HUES64 (cell line): Measurements from ENCODE around the gene TBP.

Experiments
- H3K27ac ChIP-seq: 2 replicates; pipeline ENCODE4 v1.7.0; 2013; ENCODE audit warnings: low read depth, low read length, inconsistent platforms
- H3K27me3 ChIP-seq: 2 replicates; pipeline ENCODE4 v1.6.1; 2013; ENCODE audit warnings: mild to moderate bottlenecking, low read length; ENCODE audit not compliant: insufficient read depth
- H3K36me3 ChIP-seq: 2 replicates; pipeline ENCODE4 v1.6.1; 2013; ENCODE audit warnings: mild to moderate bottlenecking, low read length; ENCODE audit not compliant: insufficient read depth
- H3K4me1 ChIP-seq: 2 replicates; pipeline ENCODE4 v1.6.1; 2013; ENCODE audit warnings: mild to moderate bottlenecking, low read length, moderate library complexity; ENCODE audit not compliant: insufficient read depth
- H3K4me3 ChIP-seq: 2 replicates; pipeline ENCODE4 v1.5.1; 2013; ENCODE audit warnings: mild to moderate bottlenecking, low read length, moderate library complexity
- H3K9ac ChIP-seq: 2 replicates; pipeline ENCODE4 v1.6.1; 2013; ENCODE audit warnings: mild to moderate bottlenecking, low read depth, low read length
- H3K9me3 ChIP-seq: 2 replicates; pipeline ENCODE4 v1.6.1; 2013; ENCODE audit warnings: low read depth, low read length; ENCODE audit not compliant: insufficient read depth
- whole genome bisulfite sequencing: fragments of 150-250, 120-280 bp; methylation state at CpG from one replicate; pipeline ENCODE4 v1.1.7; 2013; ENCODE audit warnings: missing lambda C conversion rate; 5-methylcytosine and 5-hydroxymethylcytosine counted together

The TBP gene

GRCh38 chr6:170536671-170537070, 17.5 kb upstream of the TBP start:
- no peaks in the 10 kb centered on the region for H3K9me3 ChIP-seq
- no peaks in the 10 kb centered on the region for H3K27me3 ChIP-seq
- H3K36me3 ChIP-seq = peaks cover 94% of the 10 kb centered on the region
- no peak overlapping the region for H3K27ac ChIP-seq
- 98% methylated on average over 5 of the region's 5 CpGs for WGBS
- no peak overlapping the region for H3K4me3 ChIP-seq
- H3K9ac ChIP-seq = no peak overlapping the region
- no peaks in the 10 kb centered on the region for H3K4me1 ChIP-seq

GRCh38 chr6:170537329-170537728, 16.8 kb upstream of the TBP start:
- WGBS = 93% methylated on average over 4 of the region's 4 CpGs
- no peak overlapping the region for H3K4me3 ChIP-seq

DNA sequence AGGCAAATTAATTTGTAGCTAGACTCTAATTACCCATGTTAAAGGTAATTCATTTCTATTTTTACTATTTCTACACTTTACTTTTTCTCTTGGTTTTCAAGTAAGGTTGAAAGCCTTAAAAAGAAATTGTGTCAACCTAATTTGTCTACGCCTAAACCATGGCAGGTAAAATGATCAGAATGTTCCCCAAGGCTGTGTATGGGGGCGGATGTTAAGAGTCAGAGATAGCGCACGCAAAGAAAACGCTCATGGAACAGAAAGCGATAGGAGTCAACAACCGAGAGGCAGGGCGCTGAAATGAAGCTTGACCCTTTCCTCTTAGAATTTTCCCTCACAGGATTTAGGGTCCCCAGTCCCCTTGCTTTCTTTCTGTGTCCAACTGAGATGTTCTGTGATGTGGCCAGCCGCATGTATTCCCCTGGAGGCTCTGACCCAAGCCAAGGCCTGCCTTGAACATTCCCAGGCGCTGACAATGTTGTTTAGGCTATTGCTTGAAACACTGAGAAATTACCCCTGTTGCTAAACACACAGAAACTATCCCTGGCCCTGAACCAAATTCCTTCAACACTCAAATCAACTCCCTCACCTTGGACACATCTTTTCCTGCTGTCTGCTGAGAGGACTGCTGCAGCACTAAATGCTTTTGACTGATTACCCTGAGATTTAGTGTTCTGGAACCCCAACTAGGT, 12.0 kb upstream of the TBP start:
- Histone ChIP-seq H3K9me3 (no peaks in the 10 kb centered on the region), H3K27me3 (no peaks in the 10 kb centered on the region), H3K27ac (no peak overlapping the region), H3K36me3 (peaks cover 99% of the 10 kb centered on the region), H3K4me3 (no peak overlapping the region), H3K4me1 (no peaks in the 10 kb centered on the region), H3K9ac (no peak overlapping the region)
- WGBS = 91% methylated on average over 10 of the region's 10 CpGs

More at GRCh38 chr6:170537329-170537728, 16.8 kb upstream of the TBP start:
- no peaks in the 10 kb centered on the region for H3K9me3 ChIP-seq
- peaks cover 98% of the 10 kb centered on the region for H3K36me3 ChIP-seq
- H3K27me3 ChIP-seq = no peaks in the 10 kb centered on the region
- H3K4me1 ChIP-seq = no peaks in the 10 kb centered on the region
- H3K9ac ChIP-seq = no peak overlapping the region
- no peak overlapping the region for H3K27ac ChIP-seq

GRCh38 chr6:170545405-170545804, 8.8 kb upstream of the TBP start:
- Histone ChIP-seq H3K9ac (no peak overlapping the region), H3K27ac (no peak overlapping the region), H3K9me3 (no peaks in the 10 kb centered on the region), H3K36me3 (peaks cover 96% of the 10 kb centered on the region), H3K4me3 (no peak overlapping the region), H3K27me3 (no peaks in the 10 kb centered on the region), H3K4me1 (no peaks in the 10 kb centered on the region)
- WGBS = 44% methylated on average over 2 of the region's 2 CpGs

- no peaks in the 10 kb centered on the region for H3K27me3 ChIP-seq
- peaks cover 10% of the 10 kb centered on the region; the same call in 1 of the 2 replicates for H3K4me1 ChIP-seq
- peak within 1 kb of the TSS; percentile 96 for H3K9ac ChIP-seq
- peaks cover 31% of the 10 kb centered on the region for H3K36me3 ChIP-seq
- H3K9me3 ChIP-seq = no peaks in the 10 kb centered on the region
- peak within 1 kb of the TSS; percentile 92 for H3K4me3 ChIP-seq
- peak within 1 kb of the TSS; percentile 96 for H3K27ac ChIP-seq
- under 1% methylated on average over 39 of the region's 41 CpGs for WGBS
Observed at GRCh38 chr6:170552765-170553533, 1.2 kb upstream of the TBP start, which contains the start of gene PSMB1. Gene PSMB1 (minus strand): TSS chr6:170553307. CDS start chr6:170553242, 65 bp downstream.

- Histone ChIP-seq H3K36me3 (peaks cover 30% of the 10 kb centered on the region), H3K4me1 (peaks cover 10% of the 10 kb centered on the region; the same call in 1 of the 2 replicates), H3K9ac (no peak overlapping the region), H3K27me3 (no peaks in the 10 kb centered on the region), H3K4me3 (peak overlapping the region; percentile 92), H3K27ac (no peak overlapping the region), H3K9me3 (no peaks in the 10 kb centered on the region)
- WGBS = 1% methylated on average over 13 of the region's 13 CpGs
Observed at GRCh38 chr6:170553534-170554012, 596 bp upstream of the TBP start.

GRCh38 chr6:170554796-170555137, 598 bp downstream of the TBP start:
- peak overlapping the region; percentile 75; the same call in 1 of the 2 replicates for H3K27ac ChIP-seq

DNA sequence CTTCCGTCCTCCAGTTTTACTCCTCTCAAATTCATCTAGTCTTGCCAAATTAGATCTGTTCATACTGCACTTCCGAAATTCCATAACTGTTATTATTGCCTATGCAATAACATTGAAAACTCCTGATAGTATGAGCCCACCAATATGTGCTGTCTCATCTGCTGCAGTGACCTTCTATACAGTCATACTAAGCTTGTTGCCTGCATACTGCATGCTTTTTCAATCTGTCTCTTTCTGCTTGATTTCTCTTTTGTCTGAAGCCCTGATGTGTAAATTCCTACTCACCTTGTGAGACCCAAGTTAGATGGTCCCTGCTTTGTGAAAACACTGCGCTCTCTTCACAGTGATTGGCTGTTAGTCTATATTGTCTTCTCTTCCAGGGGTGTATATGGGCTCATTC, 1.1 kb downstream of the TBP start:
- 54% methylated on average over 3 of the region's 3 CpGs for WGBS
- H3K9me3 ChIP-seq = no peaks in the 10 kb centered on the region
- peaks cover 10% of the 10 kb centered on the region; the same call in 1 of the 2 replicates for H3K4me1 ChIP-seq
- peaks cover 29% of the 10 kb centered on the region for H3K36me3 ChIP-seq
- H3K4me3 ChIP-seq = peak overlapping the region; percentile 92
- H3K27me3 ChIP-seq = no peaks in the 10 kb centered on the region
- no peak overlapping the region for H3K27ac ChIP-seq
- peak overlapping the region; percentile 80; the same call in 1 of the 2 replicates for H3K9ac ChIP-seq

More at GRCh38 chr6:170554796-170555137, 598 bp downstream of the TBP start:
- Histone ChIP-seq H3K9ac (peak overlapping the region; percentile 80), H3K9me3 (no peaks in the 10 kb centered on the region), H3K27me3 (no peaks in the 10 kb centered on the region), H3K4me3 (peak overlapping the region; percentile 92), H3K4me1 (peaks cover 10% of the 10 kb centered on the region; the same call in 1 of the 2 replicates), H3K36me3 (peaks cover 31% of the 10 kb centered on the region)
- 3% methylated on average over 7 of the region's 7 CpGs for WGBS

- Histone ChIP-seq H3K27ac (no peak overlapping the region), H3K4me3 (no peak overlapping the region), H3K4me1 (no peaks in the 10 kb centered on the region), H3K27me3 (no peaks in the 10 kb centered on the region), H3K36me3 (peaks cover 86% of the 10 kb centered on the region), H3K9ac (no peak overlapping the region), H3K9me3 (no peaks in the 10 kb centered on the region)
- 96% methylated on average over 3 of the region's 4 CpGs for WGBS
Observed at GRCh38 chr6:170561555-170561954, 7.4 kb downstream of the TBP start.

DNA sequence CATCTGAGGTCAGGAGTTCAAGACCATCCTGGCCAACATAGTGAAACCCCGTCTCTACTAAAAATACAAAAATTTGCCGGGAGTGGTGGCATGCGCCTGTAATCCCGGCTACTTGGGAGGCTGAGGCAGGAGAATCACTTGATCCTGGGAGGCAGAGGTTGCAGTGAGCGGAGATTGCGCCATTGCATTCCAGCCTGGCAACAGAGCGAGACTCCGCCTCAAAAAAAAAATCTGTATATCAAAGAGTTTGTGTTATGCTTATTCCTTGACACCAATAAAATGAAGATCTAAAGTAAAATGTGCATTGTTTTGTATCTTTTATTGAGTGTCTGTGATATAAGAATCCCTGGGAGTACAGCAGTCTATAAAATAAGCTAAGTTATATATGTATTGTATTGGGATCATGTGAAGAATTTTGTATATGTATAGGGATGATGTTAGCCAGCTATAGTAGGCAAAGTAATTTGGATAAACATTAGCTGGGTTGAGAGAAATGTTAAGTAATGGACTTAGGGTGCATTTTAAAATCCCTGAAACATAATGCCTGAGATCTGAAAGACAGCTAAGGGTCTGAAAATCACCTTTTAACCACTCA, 10.9 kb downstream of the TBP start:
- H3K4me3 ChIP-seq = no peak overlapping the region
- no peaks in the 10 kb centered on the region for H3K9me3 ChIP-seq
- H3K27ac ChIP-seq = no peak overlapping the region
- no peaks in the 10 kb centered on the region for H3K27me3 ChIP-seq
- peaks cover 89% of the 10 kb centered on the region for H3K36me3 ChIP-seq
- no peak overlapping the region for H3K9ac ChIP-seq
- WGBS = 92% methylated on average over 8 of the region's 8 CpGs
- H3K4me1 ChIP-seq = no peaks in the 10 kb centered on the region
